ENCODE results near the gene TMEM132C. TPM values are rescaled to one million over a fixed set of nuclear protein-coding genes. Genes with fewer than 3 reads are reported as not detected.

Gene TMEM132C
- total RNA-seq, 1 donor from 2014 or later = not detected

GRCh38 chr12:128507470-128507869 is 240.5 kb downstream of the TMEM132C start:
- intact Hi-C loops (cut with micrococcal nuclease) = no loop called here
- Mint-ChIP-seq H3K9me3 (peaks cover 46% of the 10 kb centered on the region), H3K4me1 (ENCODE audit: low read depth) (no peaks in the 10 kb centered on the region), H3K4me3 (ENCODE audit: low read depth) (no peak overlapping the region), H3K27ac (no peak overlapping the region), H3K36me3 (ENCODE audit: low read depth) (no peaks in the 10 kb centered on the region), H3K27me3 (ENCODE audit: low read depth) (no peaks in the 10 kb centered on the region)
- no peak for DNase-seq (ENCODE audit: low spot score)

GRCh38 chr12:128509170-128509569 is 242.2 kb downstream of the TMEM132C start:
- Mint-ChIP-seq H3K9me3 (peaks cover 47% of the 10 kb centered on the region), H3K4me1 (ENCODE audit: low read depth) (no peaks in the 10 kb centered on the region), H3K36me3 (ENCODE audit: low read depth) (no peaks in the 10 kb centered on the region), H3K27ac (no peak overlapping the region), H3K4me3 (ENCODE audit: low read depth) (no peak overlapping the region), H3K27me3 (ENCODE audit: low read depth) (no peaks in the 10 kb centered on the region)
- DNase-seq (ENCODE audit: low spot score) = no peak
- intact Hi-C loops (cut with micrococcal nuclease) = no loop called here

- no peaks in the 10 kb centered on the region for H3K36me3 Mint-ChIP-seq (ENCODE audit: low read depth)
- H3K9me3 Mint-ChIP-seq = peaks cover 52% of the 10 kb centered on the region
- no peaks in the 10 kb centered on the region for H3K4me1 Mint-ChIP-seq (ENCODE audit: low read depth)
- H3K27me3 Mint-ChIP-seq (ENCODE audit: low read depth) = no peaks in the 10 kb centered on the region
- no peak overlapping the region for H3K4me3 Mint-ChIP-seq (ENCODE audit: low read depth)
- intact Hi-C loops (cut with micrococcal nuclease) = no loop called here
- H3K27ac Mint-ChIP-seq = no peak overlapping the region
- DNase-seq (ENCODE audit: low spot score) = no peak
These were observed 243.5 kb downstream of the TMEM132C start for GRCh38 chr12:128510511-128510910.

- Mint-ChIP-seq H3K27me3 (ENCODE audit: low read depth) (no peaks in the 10 kb centered on the region), H3K36me3 (ENCODE audit: low read depth) (no peaks in the 10 kb centered on the region), H3K4me1 (ENCODE audit: low read depth) (no peaks in the 10 kb centered on the region), H3K9me3 (peaks cover 45% of the 10 kb centered on the region), H3K4me3 (ENCODE audit: low read depth) (no peak overlapping the region), H3K27ac (no peak overlapping the region)
- DNase-seq (ENCODE audit: low spot score) = no peak
- intact Hi-C loops (cut with micrococcal nuclease) = no loop called here
These were observed 246.4 kb downstream of the TMEM132C start for GRCh38 chr12:128513331-128513730.

- Mint-ChIP-seq H3K4me3 (ENCODE audit: low read depth) (no peak overlapping the region), H3K27ac (no peak overlapping the region), H3K27me3 (ENCODE audit: low read depth) (no peaks in the 10 kb centered on the region), H3K36me3 (ENCODE audit: low read depth) (no peaks in the 10 kb centered on the region), H3K4me1 (ENCODE audit: low read depth) (no peaks in the 10 kb centered on the region), H3K9me3 (peaks cover 40% of the 10 kb centered on the region)
- intact Hi-C loops (cut with micrococcal nuclease) = no loop called here
- DNase-seq (ENCODE audit: low spot score) = no peak
These were observed 246.9 kb downstream of the TMEM132C start for GRCh38 chr12:128513831-128514230.

GRCh38 chr12:128518644-128519043 is 251.7 kb downstream of the TMEM132C start:
- DNase-seq (ENCODE audit: low spot score) = no peak
- intact Hi-C loops (cut with micrococcal nuclease) = no loop called here
- Mint-ChIP-seq H3K36me3 (ENCODE audit: low read depth) (no peaks in the 10 kb centered on the region), H3K9me3 (peaks cover 19% of the 10 kb centered on the region), H3K4me3 (ENCODE audit: low read depth) (no peak overlapping the region), H3K4me1 (ENCODE audit: low read depth) (no peaks in the 10 kb centered on the region), H3K27me3 (ENCODE audit: low read depth) (no peaks in the 10 kb centered on the region), H3K27ac (no peak overlapping the region)

GRCh38 chr12:128519426-128519825 is 252.5 kb downstream of the TMEM132C start:
- H3K9me3 Mint-ChIP-seq = peaks cover 19% of the 10 kb centered on the region
- H3K27me3 Mint-ChIP-seq (ENCODE audit: low read depth) = no peaks in the 10 kb centered on the region
- H3K27ac Mint-ChIP-seq = no peak overlapping the region
- H3K4me1 Mint-ChIP-seq (ENCODE audit: low read depth) = no peaks in the 10 kb centered on the region
- intact Hi-C loops (cut with micrococcal nuclease) = no loop called here
- no peak for DNase-seq (ENCODE audit: low spot score)
- no peaks in the 10 kb centered on the region for H3K36me3 Mint-ChIP-seq (ENCODE audit: low read depth)
- H3K4me3 Mint-ChIP-seq (ENCODE audit: low read depth) = no peak overlapping the region

GRCh38 chr12:128521981-128522380 is 255.0 kb downstream of the TMEM132C start:
- intact Hi-C loops (cut with micrococcal nuclease) = no loop called here
- Mint-ChIP-seq H3K9me3 (peaks cover 21% of the 10 kb centered on the region), H3K27me3 (ENCODE audit: low read depth) (no peaks in the 10 kb centered on the region), H3K27ac (no peak overlapping the region), H3K4me3 (ENCODE audit: low read depth) (no peak overlapping the region), H3K4me1 (ENCODE audit: low read depth) (no peaks in the 10 kb centered on the region), H3K36me3 (ENCODE audit: low read depth) (no peaks in the 10 kb centered on the region)
- DNase-seq (ENCODE audit: low spot score) = no peak

GRCh38 chr12:128524439-128524838 is 257.5 kb downstream of the TMEM132C start:
- intact Hi-C loops (cut with micrococcal nuclease) = no loop called here
- Mint-ChIP-seq H3K4me3 (ENCODE audit: low read depth) (no peak overlapping the region), H3K4me1 (ENCODE audit: low read depth) (no peaks in the 10 kb centered on the region), H3K9me3 (peaks cover 21% of the 10 kb centered on the region), H3K36me3 (ENCODE audit: low read depth) (no peaks in the 10 kb centered on the region), H3K27me3 (ENCODE audit: low read depth) (no peaks in the 10 kb centered on the region), H3K27ac (no peak overlapping the region)
- no peak for DNase-seq (ENCODE audit: low spot score)

GRCh38 chr12:128531170-128531569 is 264.2 kb downstream of the TMEM132C start:
- DNase-seq (ENCODE audit: low spot score) = no peak
- Mint-ChIP-seq H3K9me3 (peaks cover 4% of the 10 kb centered on the region), H3K27ac (no peak overlapping the region), H3K36me3 (ENCODE audit: low read depth) (no peaks in the 10 kb centered on the region), H3K27me3 (ENCODE audit: low read depth) (no peaks in the 10 kb centered on the region), H3K4me1 (ENCODE audit: low read depth) (no peaks in the 10 kb centered on the region), H3K4me3 (ENCODE audit: low read depth) (no peak overlapping the region)
- intact Hi-C loops (cut with micrococcal nuclease) = no loop called here

- Mint-ChIP-seq H3K27ac (no peak overlapping the region), H3K9me3 (peaks cover 5% of the 10 kb centered on the region), H3K4me1 (ENCODE audit: low read depth) (no peaks in the 10 kb centered on the region), H3K36me3 (ENCODE audit: low read depth) (no peaks in the 10 kb centered on the region), H3K27me3 (ENCODE audit: low read depth) (no peaks in the 10 kb centered on the region), H3K4me3 (ENCODE audit: low read depth) (no peak overlapping the region)
- intact Hi-C loops (cut with micrococcal nuclease) = no loop called here
- no peak for DNase-seq (ENCODE audit: low spot score)
These were observed 267.9 kb downstream of the TMEM132C start for GRCh38 chr12:128534906-128535305.

- no peak overlapping the region for H3K4me3 Mint-ChIP-seq (ENCODE audit: low read depth)
- H3K4me1 Mint-ChIP-seq (ENCODE audit: low read depth) = no peaks in the 10 kb centered on the region
- no peaks in the 10 kb centered on the region for H3K36me3 Mint-ChIP-seq (ENCODE audit: low read depth)
- H3K27me3 Mint-ChIP-seq (ENCODE audit: low read depth) = no peaks in the 10 kb centered on the region
- intact Hi-C loops (cut with micrococcal nuclease) = no loop called here
- H3K9me3 Mint-ChIP-seq = peaks cover 11% of the 10 kb centered on the region
- no peak overlapping the region for H3K27ac Mint-ChIP-seq
- no peak for DNase-seq (ENCODE audit: low spot score)
These were observed 269.8 kb downstream of the TMEM132C start for GRCh38 chr12:128536810-128537209.

- H3K27ac Mint-ChIP-seq = no peak overlapping the region
- no peaks in the 10 kb centered on the region for H3K36me3 Mint-ChIP-seq (ENCODE audit: low read depth)
- H3K4me1 Mint-ChIP-seq (ENCODE audit: low read depth) = no peaks in the 10 kb centered on the region
- H3K27me3 Mint-ChIP-seq (ENCODE audit: low read depth) = no peaks in the 10 kb centered on the region
- intact Hi-C loops (cut with micrococcal nuclease) = no loop called here
- peaks cover 11% of the 10 kb centered on the region for H3K9me3 Mint-ChIP-seq
- H3K4me3 Mint-ChIP-seq (ENCODE audit: low read depth) = no peak overlapping the region
- DNase-seq (ENCODE audit: low spot score) = no peak
These were observed 270.7 kb downstream of the TMEM132C start for GRCh38 chr12:128537668-128538067.

- Mint-ChIP-seq H3K27ac (no peak overlapping the region), H3K27me3 (ENCODE audit: low read depth) (no peaks in the 10 kb centered on the region), H3K4me1 (ENCODE audit: low read depth) (peaks cover 1% of the 10 kb centered on the region), H3K4me3 (ENCODE audit: low read depth) (no peak overlapping the region), H3K36me3 (ENCODE audit: low read depth) (no peaks in the 10 kb centered on the region), H3K9me3 (peaks cover 11% of the 10 kb centered on the region)
- intact Hi-C loops (cut with micrococcal nuclease) = no loop called here
- no peak for DNase-seq (ENCODE audit: low spot score)
These were observed 275.9 kb downstream of the TMEM132C start for GRCh38 chr12:128542844-128543243.

All from activated T-helper 2 cell treated with anti-CD3 and anti-CD28 coated beads, Interferon-gamma antibody, Interleukin-2, Interleukin-4, amounts not matched to agents 10 μg/mL and 5 μg/mL and 100 μg/mL, durations not matched to agents 14 hours and 24 hours and 36 hours (primary cell).